ENCODE data around the gene NRIP1. TPM values are rescaled to one million over a fixed set of nuclear protein-coding genes. Genes with fewer than 3 reads are reported as not detected.

NRIP1 gene
- total RNA-seq, 2 donors from 2014 or later = 11.9 to 30.9 TPM

DNA sequence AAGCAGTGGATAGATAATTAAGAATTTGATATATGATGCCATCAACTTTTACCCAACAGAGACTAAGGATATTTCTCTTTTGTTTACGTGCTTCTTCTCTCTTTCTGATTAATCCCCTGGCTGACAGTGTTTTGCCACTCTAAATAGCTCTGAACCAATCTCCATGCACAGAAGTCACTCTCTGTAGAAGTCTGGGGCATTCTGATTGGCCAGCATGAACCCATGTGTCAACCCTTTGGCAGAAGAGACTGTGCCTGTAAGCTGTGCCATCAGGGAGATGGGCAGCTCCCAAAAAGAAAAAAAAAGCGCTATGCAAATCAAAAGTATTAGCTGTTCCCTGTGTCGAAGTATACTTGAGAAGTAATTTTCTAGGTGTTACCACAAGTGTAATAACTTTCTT lies 34.1 kb upstream of the NRIP1 start:
- no peaks in the 10 kb centered on the region for H3K9me3 ChIP-seq
- ATAC-seq (ENCODE audit: insufficient number of reproducible peaks, low FRiP score, low read depth) = no peak
- no peak overlapping the region for H3K27ac ChIP-seq
- H3K36me3 ChIP-seq = no peaks in the 10 kb centered on the region
- no peaks in the 10 kb centered on the region for H3K27me3 ChIP-seq (replicated peaks; ENCODE audit: insufficient read depth)
- no peak for DNase-seq (ENCODE audit: low spot score)
- H3K4me1 ChIP-seq (ENCODE audit: control insufficient read depth in 1 of 2, low read depth in 2 of 2) = no peaks in the 10 kb centered on the region
- H3K4me3 ChIP-seq = no peak overlapping the region
- TF ChIP-seq, protein P1, sequence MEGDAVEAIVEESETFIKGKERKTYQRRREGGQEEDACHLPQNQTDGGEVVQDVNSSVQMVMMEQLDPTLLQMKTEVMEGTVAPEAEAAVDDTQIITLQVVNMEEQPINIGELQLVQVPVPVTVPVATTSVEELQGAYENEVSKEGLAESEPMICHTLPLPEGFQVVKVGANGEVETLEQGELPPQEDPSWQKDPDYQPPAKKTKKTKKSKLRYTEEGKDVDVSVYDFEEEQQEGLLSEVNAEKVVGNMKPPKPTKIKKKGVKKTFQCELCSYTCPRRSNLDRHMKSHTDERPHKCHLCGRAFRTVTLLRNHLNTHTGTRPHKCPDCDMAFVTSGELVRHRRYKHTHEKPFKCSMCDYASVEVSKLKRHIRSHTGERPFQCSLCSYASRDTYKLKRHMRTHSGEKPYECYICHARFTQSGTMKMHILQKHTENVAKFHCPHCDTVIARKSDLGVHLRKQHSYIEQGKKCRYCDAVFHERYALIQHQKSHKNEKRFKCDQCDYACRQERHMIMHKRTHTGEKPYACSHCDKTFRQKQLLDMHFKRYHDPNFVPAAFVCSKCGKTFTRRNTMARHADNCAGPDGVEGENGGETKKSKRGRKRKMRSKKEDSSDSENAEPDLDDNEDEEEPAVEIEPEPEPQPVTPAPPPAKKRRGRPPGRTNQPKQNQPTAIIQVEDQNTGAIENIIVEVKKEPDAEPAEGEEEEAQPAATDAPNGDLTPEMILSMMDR (IDR thresholded peaks at IDR 0.05) = no peak

DNA sequence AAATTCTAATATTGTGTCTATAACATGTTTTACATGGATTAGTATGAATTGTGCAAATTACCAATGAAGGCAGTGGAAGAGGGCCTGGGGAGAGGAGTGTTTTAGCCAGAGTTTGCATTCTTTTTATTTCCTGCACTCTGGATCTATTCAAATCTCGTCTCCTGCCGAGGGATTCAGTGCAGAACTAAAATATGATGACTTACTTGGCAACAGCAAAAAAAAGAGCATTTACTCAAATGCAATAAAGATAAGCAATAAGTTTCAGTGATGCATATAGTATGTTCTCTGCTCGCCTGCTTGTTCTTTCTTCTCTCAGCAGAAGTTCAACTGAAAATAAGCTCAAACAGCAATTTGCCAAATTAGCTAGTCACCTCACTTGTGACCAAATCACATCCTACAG lies 33.4 kb upstream of the NRIP1 start:
- no peak for DNase-seq (ENCODE audit: low spot score)
- Histone ChIP-seq H3K4me3 (no peak overlapping the region), H3K9me3 (no peaks in the 10 kb centered on the region), H3K27me3 (replicated peaks; ENCODE audit: insufficient read depth) (no peaks in the 10 kb centered on the region), H3K27ac (no peak overlapping the region), H3K4me1 (ENCODE audit: control insufficient read depth in 1 of 2, low read depth in 2 of 2) (no peaks in the 10 kb centered on the region), H3K36me3 (no peaks in the 10 kb centered on the region)
- TF ChIP-seq, protein P1 (IDR thresholded peaks at IDR 0.05) = no peak
- no peak for ATAC-seq (ENCODE audit: insufficient number of reproducible peaks, low FRiP score, low read depth)

DNA sequence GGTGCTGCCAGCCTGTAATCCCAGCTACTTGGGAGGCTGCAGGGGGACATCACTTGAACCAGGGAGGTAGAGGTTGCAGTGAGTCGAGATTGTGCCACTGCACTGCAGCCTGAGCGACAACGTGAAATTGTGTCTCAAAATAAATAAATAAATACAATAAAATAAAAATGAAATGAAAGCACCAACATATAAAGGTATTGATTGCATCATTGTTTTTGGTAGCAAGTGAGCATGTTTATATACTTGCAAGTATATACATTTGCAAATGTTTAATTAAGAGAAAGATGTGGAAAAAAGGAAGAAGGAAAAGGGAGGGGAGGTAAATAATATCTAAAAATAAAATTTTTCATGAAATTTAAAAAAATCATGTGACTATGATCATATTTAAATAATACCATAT lies 32.8 kb upstream of the NRIP1 start:
- no peak for DNase-seq (ENCODE audit: low spot score)
- H3K9me3 ChIP-seq = no peaks in the 10 kb centered on the region
- H3K4me3 ChIP-seq = no peak overlapping the region
- no peak overlapping the region for H3K27ac ChIP-seq
- no peak for ATAC-seq (ENCODE audit: insufficient number of reproducible peaks, low FRiP score, low read depth)
- no peaks in the 10 kb centered on the region for H3K27me3 ChIP-seq (replicated peaks; ENCODE audit: insufficient read depth)
- no peaks in the 10 kb centered on the region for H3K36me3 ChIP-seq
- H3K4me1 ChIP-seq (ENCODE audit: control insufficient read depth in 1 of 2, low read depth in 2 of 2) = no peaks in the 10 kb centered on the region
- TF ChIP-seq, protein P1 (IDR thresholded peaks at IDR 0.05) = no peak

DNA sequence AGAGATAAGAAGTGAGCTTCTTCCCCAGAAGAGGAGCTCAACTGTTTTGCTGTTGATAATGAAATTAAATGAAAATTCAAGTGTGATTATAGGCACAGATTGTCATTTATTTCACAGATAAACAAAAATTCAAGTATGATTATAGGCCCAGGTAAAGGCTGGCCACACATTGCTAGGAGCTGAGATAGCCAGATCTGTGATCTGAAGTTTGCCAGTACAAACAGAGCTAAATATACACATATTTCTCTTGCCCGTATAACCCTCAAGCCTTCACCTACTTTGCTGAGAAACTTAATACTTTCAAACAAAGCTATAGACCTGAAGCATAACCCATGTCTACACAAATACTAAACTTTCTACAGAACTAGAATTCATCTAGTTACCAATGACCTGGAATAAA lies 31.3 kb upstream of the NRIP1 start:
- no peaks in the 10 kb centered on the region for H3K27me3 ChIP-seq (replicated peaks; ENCODE audit: insufficient read depth)
- ATAC-seq (ENCODE audit: insufficient number of reproducible peaks, low FRiP score, low read depth) (no peak), DNase-seq (ENCODE audit: low spot score) (no peak)
- H3K9me3 ChIP-seq = no peaks in the 10 kb centered on the region
- TF ChIP-seq, protein P1 (IDR thresholded peaks at IDR 0.05) = no peak
- H3K4me3 ChIP-seq = no peak overlapping the region
- no peaks in the 10 kb centered on the region for H3K36me3 ChIP-seq
- H3K4me1 ChIP-seq (ENCODE audit: control insufficient read depth in 1 of 2, low read depth in 2 of 2) = no peaks in the 10 kb centered on the region
- H3K27ac ChIP-seq = no peak overlapping the region

DNA sequence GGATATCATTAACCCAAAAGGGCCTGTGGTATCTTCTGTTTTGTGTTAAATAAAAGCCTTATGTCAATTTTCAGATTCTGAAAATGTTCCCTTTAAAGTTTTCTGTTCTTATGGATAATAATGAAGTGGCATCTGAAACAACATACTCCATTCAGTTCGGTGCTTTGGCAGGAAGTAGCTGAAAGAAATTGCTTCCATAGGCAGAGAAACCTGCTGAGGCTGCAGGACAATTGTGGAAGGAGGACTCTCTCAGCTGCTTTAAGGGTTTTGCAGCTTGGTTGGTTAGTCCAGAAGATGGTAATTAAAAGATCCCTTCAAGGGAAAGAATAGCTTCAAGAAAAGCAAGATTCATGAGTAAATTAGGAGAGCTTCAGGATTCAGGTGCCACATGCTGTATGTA lies 30.5 kb upstream of the NRIP1 start:
- no peak for ATAC-seq (ENCODE audit: insufficient number of reproducible peaks, low FRiP score, low read depth)
- TF ChIP-seq, protein P1 (IDR thresholded peaks at IDR 0.05) = no peak
- Histone ChIP-seq H3K27ac (no peak overlapping the region), H3K4me3 (no peak overlapping the region), H3K27me3 (replicated peaks; ENCODE audit: insufficient read depth) (no peaks in the 10 kb centered on the region), H3K9me3 (no peaks in the 10 kb centered on the region), H3K4me1 (ENCODE audit: control insufficient read depth in 1 of 2, low read depth in 2 of 2) (no peaks in the 10 kb centered on the region), H3K36me3 (no peaks in the 10 kb centered on the region)
- DNase-seq (ENCODE audit: low spot score) = no peak
